HEK293 (cell line): Measurements from ENCODE around the gene TMEM208.

Experiments
- CTCF ChIA-PET: fragments of 350-600 bp; formaldehyde crosslinking; extraction: SDS; loops from one replicate; lab custom pipeline; 2021; ENCODE audit warnings: antibody characterized with exemption; lab: Yijun Ruan, JAX
- POLR2A ChIA-PET: fragments of 300-600 bp; formaldehyde crosslinking; extraction: SDS; loops from one replicate; lab custom pipeline; 2020; ENCODE audit warnings: antibody characterized with exemption, inconsistent platforms; lab: Yijun Ruan, JAX
- H3K27ac ChIP-seq: fragments of 200-500 bp; sonication (Bioruptor generic); 2 replicates; pipeline ENCODE4 v1.5.1; 2014; ENCODE audit warnings: low read depth, low read length, control low read depth, inconsistent platforms; ENCODE audit errors: extremely low read depth
- H3K36me3 ChIP-seq, 2 experiments: fragments of 200-500 bp in 1 of 2; sonication (Bioruptor generic) in 1 of 2; 1 replicate in 1 of 2; 2 replicates in 1 of 2; pipeline ENCODE4 v1.5.1; 2014 to 2017; ENCODE audit warnings: inconsistent platforms in 2 of 2, low read length in 2 of 2; ENCODE audit not compliant: control insufficient read depth in 2 of 2, insufficient read depth in 1 of 2
- H3K4me1 ChIP-seq: fragments of 200-500 bp; sonication (Bioruptor generic); 2 replicates; pipeline ENCODE4 v1.5.1; 2014; ENCODE audit warnings: mild to moderate bottlenecking, low read length, inconsistent platforms; ENCODE audit not compliant: control insufficient read depth, insufficient read depth
- H3K4me3 ChIP-seq: 2 replicates; pipeline ENCODE4 v1.5.1; 2011; ENCODE audit warnings: low read depth, mild to moderate bottlenecking, control low read depth, low read length, moderate library complexity
- H3K9me3 ChIP-seq: fragments of 200-500 bp; sonication (Bioruptor generic); 2 replicates; pipeline ENCODE4 v1.5.1; 2014; ENCODE audit warnings: low read depth, low read length, inconsistent platforms; ENCODE audit not compliant: control insufficient read depth, insufficient read depth
- KLF10 ChIP-seq: fragments of 450-650 bp; IDR thresholded peaks from 2 replicates; pipeline ENCODE4 v1.5.1; 2018; ENCODE audit warnings: missing biosample characterization, mild to moderate bottlenecking, missing genetic modification characterization
- MYNN ChIP-seq: fragments of 450-650 bp; formaldehyde crosslinking; IDR thresholded peaks from 2 replicates; pipeline ENCODE4 v1.5.1; 2016; ENCODE audit warnings: missing biosample characterization, missing genetic modification characterization, borderline replicate concordance
- PRDM1 ChIP-seq: fragments of 450-650 bp; formaldehyde crosslinking; IDR thresholded peaks from 2 replicates; pipeline ENCODE4; 2016; ENCODE audit warnings: missing biosample characterization, missing genetic modification characterization
- ZBTB10 ChIP-seq: fragments of 450-650 bp; formaldehyde crosslinking; IDR thresholded peaks from 2 replicates; pipeline ENCODE4 v1.5.1; 2016; ENCODE audit warnings: missing biosample characterization, missing genetic modification characterization
- ZNF10 ChIP-seq: fragments of 450-650 bp; formaldehyde crosslinking; IDR thresholded peaks from 2 replicates; pipeline ENCODE4 v1.5.1; 2017; ENCODE audit warnings: missing biosample characterization, missing genetic modification characterization
- ZNF132 ChIP-seq: fragments of 450-650 bp; formaldehyde crosslinking; IDR thresholded peaks from 2 replicates; pipeline ENCODE4 v1.5.1; 2017; ENCODE audit warnings: missing biosample characterization, missing genetic modification characterization, borderline replicate concordance
- ZNF138 ChIP-seq: fragments of 450-650 bp; formaldehyde crosslinking; IDR thresholded peaks from 2 replicates; pipeline ENCODE4 v1.5.1; 2016; ENCODE audit warnings: missing biosample characterization, missing genetic modification characterization, borderline replicate concordance
- ZNF266 ChIP-seq: fragments of 450-650 bp; formaldehyde crosslinking; IDR thresholded peaks from 2 replicates; pipeline ENCODE4 v1.5.1; 2016; ENCODE audit warnings: missing biosample characterization, missing genetic modification characterization, low read depth
- ZNF311 ChIP-seq: fragments of 450-650 bp; formaldehyde crosslinking; IDR thresholded peaks from 2 replicates; pipeline ENCODE4 v1.5.1; 2017; ENCODE audit warnings: missing biosample characterization, missing genetic modification characterization, borderline replicate concordance
- ZNF335 ChIP-seq: fragments of 450-650 bp; formaldehyde crosslinking; conservative IDR thresholded peaks from 2 replicates; pipeline ENCODE4 v1.5.1; 2016; ENCODE audit warnings: missing biosample characterization, missing genetic modification characterization
- ZNF639 ChIP-seq: fragments of 450-650 bp; formaldehyde crosslinking; IDR thresholded peaks from 2 replicates; pipeline ENCODE4 v1.5.1; 2016; ENCODE audit warnings: missing biosample characterization, missing genetic modification characterization
- ZNF777 ChIP-seq: fragments of 450-650 bp; formaldehyde crosslinking; IDR thresholded peaks from 2 replicates; pipeline ENCODE4 v1.5.1; 2017; ENCODE audit warnings: missing biosample characterization, missing genetic modification characterization, borderline replicate concordance
- ZSCAN30 ChIP-seq: fragments of 450-650 bp; IDR thresholded peaks from 2 replicates; pipeline ENCODE4 v1.5.1; 2018; ENCODE audit warnings: missing biosample characterization, mild to moderate bottlenecking, missing genetic modification characterization, moderate library complexity
- TF ChIP-seq, protein P1 (sequence below): fragments of 450-650 bp; IDR thresholded peaks from 2 replicates; pipeline ENCODE4 v1.5.1; 2018; ENCODE audit warnings: missing biosample characterization, missing genetic modification characterization

TMEM208 gene

GRCh38 chr16:67228034-67228785 is 1.3 kb downstream of the TMEM208 start:
- peaks cover 4 to 48% of the 10 kb centered on the region in 2 experiments; a peak in 2 of 3 replicates for H3K36me3 ChIP-seq
- peak overlapping the region; percentile 93 for H3K4me3 ChIP-seq
- CTCF ChIA-PET, result interaction anchor here (1.1 kb wide), 1 partner anchor 16 kb away, joined by 3 read pairs; no protein-coding TSS in a partner anchor

DNA sequence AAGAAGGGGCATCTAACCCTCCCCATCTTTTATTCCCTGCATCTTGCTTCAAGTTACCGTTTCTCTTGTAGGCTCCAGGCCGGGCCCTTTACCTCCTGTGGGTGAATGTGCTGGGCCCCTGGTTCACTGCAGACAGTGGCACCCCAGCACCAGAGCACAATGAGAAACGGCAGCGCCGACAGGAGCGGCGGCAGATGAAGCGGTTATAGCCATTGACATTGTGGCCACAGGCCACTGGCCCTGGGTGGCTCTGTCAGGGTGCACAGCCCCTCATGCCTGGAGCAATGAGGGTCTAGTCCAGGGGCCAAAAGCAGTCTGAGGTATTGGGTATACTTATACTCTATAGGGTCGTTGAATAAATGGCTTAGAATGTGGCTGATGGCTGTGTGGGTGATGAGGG is 2.0 kb downstream of the TMEM208 start:
- POLR2A ChIA-PET, result interaction anchor here (1.3 to 10.0 kb wide), 2 partner anchors 18 to 31 kb away, joined by 4 to 109 read pairs; partner anchors contain the start of genes FHOD1 and SLC9A5
- Histone ChIP-seq H3K27ac (no peak overlapping the region), H3K9me3 (no peaks in the 10 kb centered on the region), H3K36me3 (peaks cover 4 to 53% of the 10 kb centered on the region in 2 experiments; a peak in 2 of 3 replicates), H3K4me3 (no peak overlapping the region), H3K4me1 (no peaks in the 10 kb centered on the region)
- CTCF ChIA-PET, result no interaction called here
- TF ChIP-seq ZSCAN30 (tag by site-specific recombination) (no peak), ZNF777 (tag by site-specific recombination) (no peak), ZNF639 (tag by site-specific recombination) (no peak), ZBTB10 (tag by site-specific recombination) (no peak), ZNF132 (tag by site-specific recombination) (no peak), ZNF266 (tag by site-specific recombination) (no peak), MYNN (no peak), ZNF10 (tag by site-specific recombination) (no peak), ZNF138 (no peak), ZNF335 (tag by site-specific recombination) (no peak), PRDM1 (tag by site-specific recombination) (no peak)

More at GRCh38 chr16:67228034-67228785, 1.3 kb downstream of the TMEM208 start:
- TF ChIP-seq, protein P1, sequence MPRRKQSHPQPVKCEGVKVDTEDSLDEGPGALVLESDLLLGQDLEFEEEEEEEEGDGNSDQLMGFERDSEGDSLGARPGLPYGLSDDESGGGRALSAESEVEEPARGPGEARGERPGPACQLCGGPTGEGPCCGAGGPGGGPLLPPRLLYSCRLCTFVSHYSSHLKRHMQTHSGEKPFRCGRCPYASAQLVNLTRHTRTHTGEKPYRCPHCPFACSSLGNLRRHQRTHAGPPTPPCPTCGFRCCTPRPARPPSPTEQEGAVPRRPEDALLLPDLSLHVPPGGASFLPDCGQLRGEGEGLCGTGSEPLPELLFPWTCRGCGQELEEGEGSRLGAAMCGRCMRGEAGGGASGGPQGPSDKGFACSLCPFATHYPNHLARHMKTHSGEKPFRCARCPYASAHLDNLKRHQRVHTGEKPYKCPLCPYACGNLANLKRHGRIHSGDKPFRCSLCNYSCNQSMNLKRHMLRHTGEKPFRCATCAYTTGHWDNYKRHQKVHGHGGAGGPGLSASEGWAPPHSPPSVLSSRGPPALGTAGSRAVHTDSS (tag by site-specific recombination), result no peak
- TF ChIP-seq KLF10 (no peak), ZNF311 (tag by site-specific recombination) (no peak)
- TF ChIP-seq, all 188 proteins: peak for 0
- no peak overlapping the region for H3K27ac ChIP-seq
- H3K4me1 ChIP-seq, result no peaks in the 10 kb centered on the region
- POLR2A ChIA-PET, result interaction anchor here (0.5 to 10.0 kb wide), 7 partner anchors 9 to 210 kb away, joined by 3 to 109 read pairs (median 6); partner anchors contain the start of genes FHOD1 and SLC9A5
- no peaks in the 10 kb centered on the region for H3K9me3 ChIP-seq
